NCI-H1417 (cell line): ENCODE results near the gene RAB6B.
A peak's percentile ranks its signal among the peaks of the same experiment; 100 is the strongest.

ENCODE experiments used
- DNase-seq, 3 experiments: peaks; one replicate each; lab custom pipeline; 2025; lab: John Stamatoyannopoulos, UW

The RAB6B gene

GRCh38 chr3:133930341-133930933 lies 34.8 kb upstream of the RAB6B start:
- peak; percentile 4 to 74 (median 22) for DNase-seq

- DNase-seq = no peak
Measured at GRCh38 chr3:133928903-133929607, 33.4 kb upstream of the RAB6B start.

GRCh38 chr3:133928136-133928893 lies 32.6 kb upstream of the RAB6B start:
- DNase-seq = no peak

- peak; percentile 4 to 58 (median 50) for DNase-seq
Measured at GRCh38 chr3:133927540-133928066, 31.9 kb upstream of the RAB6B start.

GRCh38 chr3:133926736-133927539 lies 31.3 kb upstream of the RAB6B start:
- peak in 2 of 3 experiments; percentile 43 to 59 for DNase-seq

- DNase-seq = no peak
Measured at GRCh38 chr3:133925960-133926735, 30.5 kb upstream of the RAB6B start.

GRCh38 chr3:133924041-133924440 lies 28.4 kb upstream of the RAB6B start:
- no peak for DNase-seq

- DNase-seq = no peak
Measured at GRCh38 chr3:133921592-133921991, 25.9 kb upstream of the RAB6B start.

GRCh38 chr3:133917144-133917543 lies 21.5 kb upstream of the RAB6B start:
- DNase-seq = no peak

- no peak for DNase-seq
Measured at GRCh38 chr3:133915685-133916658, 20.3 kb upstream of the RAB6B start.

- DNase-seq = no peak
Measured at GRCh38 chr3:133914839-133915600, 19.3 kb upstream of the RAB6B start.

GRCh38 chr3:133910422-133910821 lies 14.7 kb upstream of the RAB6B start:
- DNase-seq = no peak

- DNase-seq = no peak
Measured at GRCh38 chr3:133905376-133905775, 9.7 kb upstream of the RAB6B start.

GRCh38 chr3:133901847-133902246 lies 6.2 kb upstream of the RAB6B start:
- DNase-seq = no peak

GRCh38 chr3:133901083-133901482 lies 5.4 kb upstream of the RAB6B start:
- no peak for DNase-seq

- DNase-seq = no peak
Measured at GRCh38 chr3:133899311-133899710, 3.6 kb upstream of the RAB6B start.

GRCh38 chr3:133897547-133897946 lies 1.9 kb upstream of the RAB6B start:
- DNase-seq = no peak

- DNase-seq = peak in 2 of 3 experiments; percentile 54 to 66
Measured at GRCh38 chr3:133896002-133896761, 500 bp upstream of the RAB6B start.
